Myocyte (in vitro differentiated cells): Measurements from ENCODE around the gene ATP4A. TPM values are rescaled to one million over a fixed set of nuclear protein-coding genes. Genes with fewer than 3 reads are reported as not detected.

Source experiments
- DNase-seq: peaks from one replicate; pipeline ENCODE4 v3.0.0-alpha.2; 2012; ENCODE audit warnings: low read depth
- total RNA-seq: library from RNA; depleted of rRNA; stranded (reverse); fragments of >200 nt; gene quantifications from 2 replicates; pipeline ENCODE4 v1.2.3, GENCODE V29; 2014

ATP4A gene
- total RNA-seq, 1 donor from 2014 or later = not detected

GRCh38 chr19:35549879-35550523, 13.5 kb downstream of the ATP4A start:
- DNase-seq = no peak

GRCh38 chr19:35549174-35549788, 14.2 kb downstream of the ATP4A start:
- peak; percentile 79 for DNase-seq

DNA sequence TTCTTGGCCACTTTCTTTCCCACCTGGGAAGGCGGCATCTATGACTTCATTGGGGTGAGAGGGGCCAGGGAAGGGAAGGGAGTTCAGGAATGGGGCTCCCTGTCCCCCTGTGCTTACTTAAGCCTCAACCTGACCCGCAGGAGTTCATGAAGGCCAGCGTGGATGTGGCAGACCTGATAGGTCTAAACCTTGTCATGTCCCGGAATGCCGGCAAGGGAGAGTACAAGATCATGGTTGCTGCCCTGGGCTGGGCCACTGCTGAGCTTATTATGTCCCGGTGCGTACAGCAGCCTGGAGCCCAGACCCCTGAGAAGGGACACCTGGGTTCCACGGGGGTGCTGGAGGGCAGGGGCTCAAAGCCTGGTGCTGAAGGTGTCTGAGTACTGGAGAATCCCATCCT, 16.9 kb downstream of the ATP4A start:
- DNase-seq = no peak

DNA sequence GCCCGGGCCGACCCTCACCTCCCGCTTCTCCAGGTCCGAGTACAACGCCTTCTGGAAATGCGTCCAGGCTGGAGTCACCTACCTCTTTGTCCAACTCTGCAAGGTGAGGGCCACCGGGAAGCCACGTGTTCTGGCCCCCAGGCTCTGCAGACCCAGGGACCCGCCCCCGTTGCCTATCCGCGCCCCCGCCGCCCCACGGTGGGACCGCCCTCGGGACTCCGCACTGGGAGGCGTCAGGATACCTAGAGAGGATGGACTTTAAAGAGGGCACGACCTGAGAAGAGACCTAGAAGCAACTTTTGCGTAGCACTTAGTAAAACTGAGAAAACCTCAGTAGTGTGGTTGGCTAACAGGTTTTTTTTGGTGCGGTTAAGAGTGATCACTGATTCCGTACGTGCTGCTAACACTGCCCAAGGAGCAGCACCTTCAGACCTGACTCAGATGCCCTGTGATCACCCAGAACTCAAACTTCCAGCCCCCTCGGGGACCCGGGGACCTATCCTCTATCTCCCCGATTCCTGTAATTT, 17.5 kb downstream of the ATP4A start:
- DNase-seq = no peak

DNA sequence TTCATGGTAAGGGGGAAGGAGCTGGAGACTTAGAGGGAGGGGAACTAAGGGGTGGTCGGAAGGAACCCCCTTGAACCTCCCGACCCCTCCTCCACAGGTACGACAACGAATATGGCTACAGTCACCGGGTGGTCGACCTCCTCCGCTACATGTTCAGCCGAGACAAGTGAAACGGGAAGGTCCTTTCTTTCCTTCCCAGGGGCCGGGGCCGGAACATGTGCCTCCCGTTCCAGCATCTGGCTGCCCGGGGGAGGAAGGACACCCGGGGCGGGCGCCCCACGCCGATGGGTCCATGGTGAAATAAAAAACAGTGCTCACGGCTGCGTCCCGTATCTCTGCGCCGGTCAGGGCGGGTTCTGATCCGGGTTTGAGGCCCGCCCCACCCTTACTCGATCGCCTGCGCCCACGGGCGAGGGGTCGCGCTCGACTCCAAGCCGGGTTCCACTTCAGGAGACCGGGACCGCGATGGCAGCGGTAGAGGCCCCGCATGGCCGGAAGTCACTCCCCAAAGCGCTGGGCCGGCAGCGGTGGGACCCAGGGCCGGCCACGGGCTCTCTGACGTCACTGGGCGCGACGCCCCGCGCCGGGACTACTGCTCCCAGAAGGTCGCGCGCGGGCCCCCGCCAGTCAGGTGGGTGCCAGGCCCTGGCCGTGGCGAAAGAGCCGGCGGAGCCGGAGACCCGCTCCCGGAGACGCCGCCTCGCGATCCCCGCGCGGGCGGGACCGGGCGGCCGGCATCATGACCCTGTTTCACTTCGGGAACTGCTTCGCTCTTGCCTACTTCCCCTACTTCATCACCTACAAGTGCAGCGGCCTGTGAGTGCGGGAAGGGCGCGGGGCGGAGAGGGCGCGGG, 18.2 kb downstream of the ATP4A start, which contains the start of gene TMEM147:
TMEM147 (plus strand) TSS at position 626 of the 854 bp plus-strand sequence; CDS start at position 740, 114 bp downstream.
- peak; percentile 91 for DNase-seq

GRCh38 chr19:35544110-35544802, 19.2 kb downstream of the ATP4A start:
- no peak for DNase-seq

DNA sequence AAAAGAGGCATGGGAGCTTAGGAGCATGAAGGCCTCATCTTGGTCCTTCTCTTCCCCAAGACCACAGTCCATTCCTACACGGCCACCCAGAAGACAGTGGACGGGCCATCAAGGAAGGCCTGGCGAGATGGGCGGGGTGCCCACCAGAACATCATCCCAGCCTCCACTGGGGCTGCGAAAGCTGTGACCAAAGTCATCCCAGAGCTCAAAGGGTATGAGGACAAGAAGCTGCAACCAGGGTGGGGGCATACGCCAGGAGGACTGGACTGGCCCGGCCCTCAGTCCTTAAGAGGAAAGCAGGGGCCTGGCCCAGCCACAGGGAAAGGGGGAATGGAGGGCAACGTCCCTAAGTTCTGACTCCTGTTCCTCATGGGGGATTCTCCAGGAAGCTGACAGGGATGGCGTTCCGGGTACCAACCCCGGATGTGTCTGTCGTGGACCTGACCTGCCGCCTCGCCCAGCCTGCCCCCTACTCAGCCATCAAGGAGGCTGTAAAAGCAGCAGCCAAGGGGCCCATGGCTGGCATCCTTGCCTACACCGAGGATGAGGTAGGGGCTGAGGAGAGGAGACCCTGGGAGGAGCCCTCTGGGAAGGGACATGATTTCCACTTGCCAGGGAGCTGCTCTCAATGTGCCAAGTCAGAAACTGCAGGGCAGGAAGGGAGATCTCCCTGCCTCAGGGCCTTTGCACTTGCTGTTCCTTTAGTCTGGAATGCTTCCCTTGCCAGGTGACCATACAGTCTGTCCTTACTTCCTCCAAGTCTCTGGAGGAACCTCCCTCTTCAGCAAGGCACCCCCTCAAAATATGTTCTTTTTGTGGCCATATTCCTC, 20.0 kb downstream of the ATP4A start:
- no peak for DNase-seq

GRCh38 chr19:35542209-35542608, 21.2 kb downstream of the ATP4A start:
- no peak for DNase-seq

DNA sequence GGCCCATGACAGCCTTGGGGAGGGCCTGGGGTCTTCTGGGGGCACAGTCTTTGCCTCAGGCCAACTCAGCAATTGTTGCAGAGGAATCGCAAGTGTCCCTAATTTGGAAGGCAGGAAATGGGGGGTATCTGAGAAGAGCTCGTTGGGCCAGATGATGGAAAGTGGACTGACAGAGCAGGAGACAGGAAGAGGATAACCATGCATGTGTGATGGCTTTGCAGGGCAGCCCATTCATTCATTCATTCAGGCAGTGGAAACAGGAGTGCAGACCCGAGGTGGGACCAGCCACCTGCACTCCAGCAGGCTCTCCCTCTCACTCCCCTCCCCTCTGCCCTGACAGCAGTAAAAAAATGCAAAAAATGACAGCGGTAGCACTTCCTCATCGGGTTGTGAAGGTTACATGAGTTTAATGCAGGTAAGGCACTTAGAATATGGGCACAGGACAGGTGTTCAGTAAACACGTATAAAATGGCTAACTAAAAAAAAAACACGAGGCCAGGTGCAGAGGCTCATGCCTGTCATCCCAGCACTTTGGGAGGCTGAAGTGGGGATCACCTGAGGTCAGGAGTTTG, 23.0 kb downstream of the ATP4A start:
- no peak for DNase-seq

DNA sequence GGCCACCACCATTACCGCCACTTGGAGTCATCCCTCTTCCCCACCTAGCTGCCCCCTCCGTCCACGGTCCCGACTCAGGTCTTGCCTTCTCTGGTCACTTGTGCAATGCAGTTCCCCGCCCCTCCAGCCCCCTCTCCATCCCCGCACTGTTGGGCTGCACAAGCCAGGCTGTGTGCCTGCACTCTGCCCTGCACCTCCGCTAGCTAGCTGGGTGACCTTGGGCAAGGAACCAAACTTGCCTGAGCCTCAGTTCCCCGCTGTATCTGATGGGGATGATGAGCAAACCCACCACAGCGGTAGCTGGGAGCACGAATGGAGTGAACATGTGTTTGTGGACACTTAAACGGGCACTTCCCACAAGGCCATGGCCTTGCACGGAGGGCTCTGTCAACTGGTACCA, 23.6 kb downstream of the ATP4A start:
- no peak for DNase-seq

DNA sequence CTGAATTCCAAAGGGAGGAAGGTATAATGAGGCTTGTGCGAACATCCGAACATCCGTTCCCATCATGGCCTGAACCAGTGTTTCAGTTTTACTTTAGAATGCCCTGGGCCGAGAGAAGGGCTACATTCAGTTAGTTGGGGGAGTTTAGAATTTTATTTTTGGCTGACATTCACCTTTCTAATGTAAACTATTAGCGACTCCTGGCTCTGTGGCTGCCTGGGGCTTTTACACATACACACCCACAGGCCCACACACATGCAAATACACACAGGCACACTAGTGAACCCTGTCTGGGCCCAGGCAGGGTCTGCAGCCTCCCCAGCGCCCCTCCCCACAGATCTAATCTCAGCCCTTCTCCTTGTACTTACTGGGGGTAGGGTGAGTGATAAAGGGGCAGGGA, 24.1 kb downstream of the ATP4A start:
- DNase-seq = no peak

- DNase-seq = no peak
Measured at GRCh38 chr19:35534803-35535480, 28.5 kb downstream of the ATP4A start.

- no peak for DNase-seq
Measured at GRCh38 chr19:35533822-35534392, 29.6 kb downstream of the ATP4A start.

GRCh38 chr19:35533201-35533821, 30.1 kb downstream of the ATP4A start, which contains the start of gene GAPDHS:
GAPDHS (plus strand) TSS chr19:35533456; CDS start chr19:35533528, 72 bp downstream.
- DNase-seq = no peak

DNA sequence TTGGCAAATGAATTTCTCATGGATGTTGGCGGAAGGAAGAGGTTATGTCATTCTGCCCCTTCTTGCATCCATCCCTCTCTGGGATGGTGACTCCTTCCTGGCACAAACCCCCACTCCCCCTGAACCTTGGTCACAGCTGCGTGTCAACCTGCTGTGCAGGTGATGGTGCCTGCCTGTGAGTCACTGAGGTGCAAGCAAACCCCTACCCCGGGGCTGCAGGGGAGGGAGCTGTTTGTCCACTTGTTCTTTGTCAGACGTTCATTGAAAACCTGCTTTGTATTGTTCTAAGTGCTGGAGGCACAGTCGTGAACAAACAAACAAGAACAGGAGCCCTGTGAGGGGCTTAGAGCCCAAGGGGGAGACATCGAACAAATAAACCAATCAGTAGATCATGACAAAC, 32.2 kb downstream of the ATP4A start:
- DNase-seq = no peak

DNA sequence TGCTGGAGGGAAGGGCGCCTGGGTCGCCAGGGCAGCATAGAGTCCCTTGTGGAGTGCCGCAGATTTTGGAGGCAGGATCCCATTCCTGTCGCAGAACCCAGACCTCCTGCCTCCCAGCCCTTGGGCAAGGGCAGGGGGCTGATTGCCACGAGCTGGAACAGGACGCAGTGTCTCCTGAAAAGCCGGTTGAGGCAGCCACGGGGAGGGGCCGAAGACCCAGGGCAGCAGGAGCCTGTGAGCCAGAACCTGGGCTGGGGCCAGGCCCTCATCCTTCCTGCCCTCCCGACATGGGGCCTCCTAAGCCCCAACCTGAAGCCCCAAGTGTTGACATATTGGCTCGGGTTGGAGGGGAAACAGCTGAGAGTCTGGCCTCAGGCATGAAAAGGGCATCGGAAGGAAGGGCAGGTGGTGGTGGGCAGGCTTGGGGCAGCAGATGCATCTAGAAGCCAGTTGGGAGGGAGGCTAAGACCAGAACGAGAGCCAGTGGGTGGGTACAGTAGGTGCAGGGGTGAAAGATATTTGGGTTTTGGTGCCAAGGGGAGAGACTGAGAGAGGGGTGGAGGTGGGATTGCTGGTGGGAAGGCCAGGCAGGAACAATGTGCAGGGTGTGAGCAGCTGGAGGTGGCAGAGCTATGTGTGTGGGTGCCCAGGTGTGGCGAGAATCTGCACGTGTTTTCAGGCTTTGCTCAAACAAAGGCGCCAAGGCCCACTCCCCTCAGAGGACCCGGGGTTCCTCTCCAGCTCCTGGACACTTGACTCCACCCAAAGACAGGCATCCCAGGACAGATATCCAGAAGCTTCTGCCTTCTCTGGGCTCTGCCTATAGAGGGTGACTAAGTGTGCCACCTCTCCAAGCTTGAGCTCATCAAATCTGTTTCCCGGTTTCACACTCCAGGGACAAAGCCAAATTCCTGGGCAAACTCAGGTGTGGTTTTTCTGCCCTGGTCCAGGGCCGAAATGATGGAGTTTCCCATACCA, 33.9 kb downstream of the ATP4A start:
- peak; percentile 34 for DNase-seq
